Right kidney (tissue), 1 donor: ENCODE results near the gene ANKRD6.

Source experiments
- DNase-seq: peaks from one replicate; pipeline ENCODE4 v3.0.0-alpha.2; 2016

ANKRD6 gene

DNA sequence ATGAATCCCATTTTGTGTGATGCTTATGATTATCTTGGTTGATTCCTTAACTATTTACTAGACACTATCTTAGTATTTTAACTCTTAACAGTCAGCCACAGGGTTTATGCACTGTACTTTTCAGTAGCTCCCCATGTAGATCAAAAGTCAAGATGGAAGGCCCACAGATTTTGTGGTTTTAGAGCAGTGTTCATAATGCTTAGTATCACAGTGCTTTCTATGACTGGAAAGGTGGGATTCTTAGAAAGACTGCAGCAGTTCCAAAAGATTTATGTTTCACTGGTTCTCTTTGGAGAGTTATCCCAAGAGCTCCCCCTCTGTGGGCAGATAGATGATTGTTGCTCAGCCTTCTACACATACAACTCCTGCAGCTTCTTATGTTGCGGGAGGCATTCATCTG, 34.5 kb downstream of the ANKRD6 start:
- no peak for DNase-seq

DNA sequence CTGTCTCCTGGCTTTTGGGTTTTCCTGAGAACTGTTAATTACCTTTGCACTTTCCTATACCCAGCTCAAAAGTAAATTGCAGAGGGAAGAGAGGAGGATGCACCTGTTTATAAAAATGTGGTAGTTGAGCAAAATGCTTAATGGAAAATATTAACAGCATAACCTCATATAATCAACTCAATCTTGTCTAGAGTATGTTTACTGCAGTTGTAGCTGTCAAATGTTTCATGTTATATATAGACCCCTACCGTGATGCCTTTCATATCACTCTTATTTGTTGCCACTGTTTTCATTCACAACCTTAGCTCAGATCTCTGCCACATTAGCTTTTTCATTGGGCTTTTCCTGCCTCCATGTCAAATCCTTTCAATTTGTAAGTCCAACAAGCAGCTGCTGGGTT, 36.0 kb downstream of the ANKRD6 start:
- DNase-seq, result no peak

DNA sequence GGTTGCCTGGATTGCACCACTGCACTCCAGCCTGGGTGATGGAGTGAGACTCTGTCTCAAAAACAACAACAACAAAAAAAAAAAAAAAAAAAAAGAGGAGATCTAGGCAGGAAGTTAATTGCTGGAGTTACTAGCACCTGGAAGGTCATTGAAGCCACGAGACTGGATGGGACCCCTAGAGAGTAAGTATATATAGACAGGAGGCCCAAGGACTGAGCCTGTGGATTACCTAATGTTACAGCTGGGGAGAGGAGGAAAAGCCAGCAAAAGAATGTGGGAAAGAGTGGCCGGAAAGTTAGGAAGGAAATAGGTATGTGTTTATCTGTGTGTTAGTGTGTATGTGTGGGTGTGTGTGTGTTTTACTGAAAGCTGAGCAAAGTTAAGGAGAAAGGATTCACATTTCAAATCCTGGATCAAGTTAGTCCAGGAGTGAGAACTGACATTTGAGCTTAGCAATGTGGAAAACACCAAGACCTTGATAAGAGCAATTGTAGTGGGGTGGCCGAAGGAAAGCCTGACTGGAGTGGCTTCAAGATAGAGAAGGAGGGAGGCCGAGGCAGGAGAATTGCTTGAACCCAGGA, 38.4 kb downstream of the ANKRD6 start:
- DNase-seq, result no peak

DNA sequence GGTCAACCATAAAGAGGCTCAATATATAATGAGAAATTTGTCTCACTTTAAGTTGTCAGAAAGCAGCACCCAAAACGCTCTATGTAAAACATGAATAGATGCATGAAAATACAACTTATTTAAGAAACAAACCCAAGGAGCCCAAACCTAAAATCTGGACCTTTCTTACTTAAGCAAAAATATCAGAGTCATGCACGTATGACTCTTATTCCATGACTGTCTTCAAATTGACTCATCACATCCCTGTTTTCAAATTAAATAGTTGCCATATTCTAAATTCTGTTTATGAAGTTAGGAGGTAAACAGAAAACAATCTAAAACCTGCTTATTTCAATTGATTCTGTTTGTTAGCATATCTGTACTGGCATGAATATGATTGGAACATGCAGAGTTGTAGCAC, 42.1 kb downstream of the ANKRD6 start:
- DNase-seq, result no peak

DNA sequence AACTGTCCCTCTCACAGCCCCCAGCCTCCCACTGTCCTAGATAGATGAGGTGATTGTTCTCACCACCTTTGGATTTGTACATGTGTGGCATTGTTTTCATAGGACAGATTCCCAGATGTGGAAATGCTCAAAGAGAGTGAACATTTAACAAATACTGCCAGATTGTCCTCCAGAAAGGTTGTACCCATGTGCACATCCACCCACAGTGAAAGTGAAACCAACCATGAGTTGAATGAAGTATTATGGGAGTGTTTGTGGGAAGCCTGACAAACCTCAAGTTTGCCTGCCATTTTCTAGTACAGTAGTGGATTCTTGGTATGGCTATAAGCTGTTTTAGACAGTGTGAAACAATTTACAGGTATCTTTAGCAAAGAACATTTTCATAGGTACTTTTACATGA, 42.7 kb downstream of the ANKRD6 start:
- no peak for DNase-seq

DNA sequence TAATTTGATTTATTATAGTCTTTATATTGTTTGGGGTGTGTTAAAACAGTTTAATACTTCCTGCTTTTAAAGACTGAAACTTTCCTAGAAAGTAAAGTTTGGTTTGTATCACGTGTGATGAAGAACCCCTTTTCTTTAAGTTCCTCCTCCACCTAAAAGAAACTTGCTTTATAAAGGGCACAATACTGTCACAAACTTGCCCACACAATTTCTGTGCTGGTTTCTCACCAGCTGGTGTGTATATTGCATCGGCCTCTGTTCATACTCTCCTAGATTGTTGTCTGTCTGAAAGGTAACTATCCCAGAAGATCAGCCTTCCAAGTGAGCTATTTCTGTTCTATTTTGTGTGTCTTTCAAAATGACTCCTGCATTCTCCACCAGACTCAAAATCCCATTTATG, 46.9 kb downstream of the ANKRD6 start:
- DNase-seq, result no peak

DNA sequence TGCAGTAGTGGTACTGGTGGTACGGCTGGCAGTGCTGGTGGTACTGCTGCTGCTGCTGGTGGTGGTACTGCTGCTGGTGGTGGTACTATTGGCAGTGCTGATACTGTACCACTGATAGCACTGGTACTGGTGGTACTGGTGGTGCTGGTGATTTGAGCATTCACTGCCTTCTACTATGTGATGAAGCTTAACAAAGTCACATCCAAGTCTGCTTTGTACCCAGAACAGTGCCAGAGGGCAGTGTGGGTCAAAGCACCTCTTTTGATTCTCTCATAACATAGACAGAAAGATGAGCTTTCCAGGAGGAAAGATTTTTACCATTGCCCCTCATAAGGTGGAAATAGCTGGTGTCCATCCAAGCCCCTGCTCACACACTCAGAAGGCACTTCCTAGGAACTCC, 48.7 kb downstream of the ANKRD6 start:
- no peak for DNase-seq

DNA sequence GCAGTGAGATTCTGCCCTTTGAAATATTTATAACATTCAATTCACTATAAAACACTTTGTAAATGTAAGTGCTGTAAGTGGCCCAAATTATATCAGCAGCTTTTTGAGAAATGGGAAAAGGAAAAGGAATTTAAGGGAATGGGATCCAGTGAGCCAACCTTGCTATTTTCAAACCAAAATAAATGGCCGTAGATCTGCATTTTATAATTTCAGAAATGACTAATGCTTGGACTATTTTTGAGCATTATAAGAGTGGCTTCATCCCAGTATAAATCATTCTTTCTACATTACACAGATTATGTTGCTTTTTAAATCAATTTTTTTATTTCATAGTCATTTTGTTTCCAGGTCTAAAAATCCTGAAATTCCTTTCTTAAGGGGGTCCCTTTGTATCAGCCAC, 49.2 kb downstream of the ANKRD6 start:
- no peak for DNase-seq

DNA sequence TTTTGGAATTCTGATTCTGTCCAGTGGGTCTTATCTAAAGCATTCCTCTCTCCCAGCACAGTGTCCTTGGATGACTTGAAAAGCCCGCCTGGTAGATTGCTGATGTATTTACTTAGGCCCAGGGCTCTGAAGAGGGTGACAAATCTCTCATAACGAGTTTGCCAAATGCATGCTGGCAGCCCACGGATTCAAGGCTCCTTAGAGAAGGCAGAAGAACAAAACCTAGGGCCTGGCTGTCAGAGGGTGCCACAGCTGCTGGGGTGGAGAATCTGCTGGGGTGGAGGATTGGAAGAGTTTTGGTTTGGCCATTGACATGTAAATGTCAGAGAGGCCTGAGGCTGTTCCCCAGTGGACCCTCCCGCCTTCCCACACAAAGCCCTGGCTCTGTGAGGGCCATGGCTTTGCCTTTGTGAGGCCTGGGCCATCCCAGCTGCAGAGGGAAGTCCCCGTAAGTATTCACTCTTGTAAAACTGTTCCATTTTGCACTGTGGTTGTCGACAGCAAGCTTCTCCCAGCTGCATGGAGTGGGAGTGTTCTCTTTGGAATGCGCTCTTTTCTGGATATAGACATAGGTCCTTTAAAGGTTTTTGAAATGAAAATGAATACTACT, 50.3 kb downstream of the ANKRD6 start:
- no peak for DNase-seq

DNA sequence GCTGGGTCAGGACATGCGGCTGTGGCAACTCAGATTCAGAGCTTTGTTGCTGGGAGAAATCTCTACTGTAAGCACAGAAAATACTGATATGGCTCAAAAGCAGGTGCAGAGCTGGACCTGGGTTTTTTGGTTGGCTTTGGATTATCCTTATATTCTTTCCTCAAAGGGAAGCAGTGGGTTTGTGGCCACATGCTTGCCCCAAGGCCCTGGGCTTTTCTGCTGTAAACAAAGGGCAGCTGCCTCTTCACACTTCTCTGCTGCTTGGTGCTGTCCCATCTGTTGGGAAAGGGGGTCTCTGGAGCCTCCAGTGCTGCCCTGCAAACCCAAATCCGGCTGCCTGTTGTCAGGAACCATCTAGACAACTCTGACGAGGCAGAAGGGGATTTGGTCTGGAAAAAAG, 52.4 kb downstream of the ANKRD6 start:
- no peak for DNase-seq

DNA sequence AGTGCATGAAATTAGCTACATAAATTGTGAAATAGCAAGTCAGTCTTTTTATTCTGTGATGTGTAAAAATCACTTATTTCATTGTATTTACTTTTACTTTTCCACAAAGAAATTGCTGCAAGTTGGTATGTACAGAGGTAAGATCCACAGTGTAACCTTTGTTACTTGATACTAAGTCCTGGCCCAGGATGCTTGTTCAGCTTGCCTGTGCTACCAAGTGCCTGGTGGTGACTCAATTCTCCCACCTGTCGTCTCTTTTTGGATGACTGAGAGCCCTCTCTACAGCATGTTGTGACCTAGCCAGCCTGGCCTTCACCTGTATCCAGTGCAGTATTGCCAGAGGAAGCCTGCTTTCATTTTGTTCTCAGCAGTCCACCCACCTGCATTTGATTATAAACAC, 54.9 kb downstream of the ANKRD6 start:
- no peak for DNase-seq

DNA sequence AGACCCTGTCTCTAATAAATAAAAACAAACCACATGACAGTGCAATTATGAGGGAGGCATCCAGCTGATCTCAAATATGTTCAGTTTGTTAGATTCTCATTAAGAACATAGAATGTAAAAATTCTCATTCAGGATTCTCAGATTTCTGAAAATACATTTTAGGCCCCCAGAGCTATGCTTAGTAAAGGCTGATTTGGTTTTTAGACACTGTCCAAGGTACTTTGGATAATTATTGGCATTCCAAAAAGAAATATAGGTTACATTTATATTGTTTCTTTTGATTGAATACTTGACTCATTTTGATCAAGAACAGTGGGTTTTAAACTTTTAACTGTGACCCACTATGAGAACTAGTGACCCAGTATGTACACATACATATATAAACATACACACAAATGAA, 55.5 kb downstream of the ANKRD6 start:
- DNase-seq, result no peak

DNA sequence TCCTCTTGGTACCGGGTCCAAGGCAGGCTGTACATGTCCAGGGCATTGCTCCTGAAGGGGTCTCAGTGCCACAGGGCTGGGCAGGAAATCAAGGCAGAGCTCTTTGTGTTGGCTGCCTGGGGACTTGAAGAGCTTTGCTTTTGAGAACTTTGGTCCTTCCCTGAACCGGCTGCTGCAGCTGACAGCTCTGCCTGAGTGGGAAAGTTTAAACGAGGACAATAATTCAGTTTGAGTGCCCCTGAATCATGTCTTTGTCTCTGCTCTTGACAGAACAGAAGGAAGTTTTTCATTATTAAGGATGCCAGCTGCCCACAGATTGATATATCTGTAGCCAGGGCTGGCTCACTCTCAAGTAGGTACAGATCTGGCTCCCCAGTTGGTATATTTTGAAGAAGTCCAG, 56.1 kb downstream of the ANKRD6 start:
- DNase-seq, result no peak

DNA sequence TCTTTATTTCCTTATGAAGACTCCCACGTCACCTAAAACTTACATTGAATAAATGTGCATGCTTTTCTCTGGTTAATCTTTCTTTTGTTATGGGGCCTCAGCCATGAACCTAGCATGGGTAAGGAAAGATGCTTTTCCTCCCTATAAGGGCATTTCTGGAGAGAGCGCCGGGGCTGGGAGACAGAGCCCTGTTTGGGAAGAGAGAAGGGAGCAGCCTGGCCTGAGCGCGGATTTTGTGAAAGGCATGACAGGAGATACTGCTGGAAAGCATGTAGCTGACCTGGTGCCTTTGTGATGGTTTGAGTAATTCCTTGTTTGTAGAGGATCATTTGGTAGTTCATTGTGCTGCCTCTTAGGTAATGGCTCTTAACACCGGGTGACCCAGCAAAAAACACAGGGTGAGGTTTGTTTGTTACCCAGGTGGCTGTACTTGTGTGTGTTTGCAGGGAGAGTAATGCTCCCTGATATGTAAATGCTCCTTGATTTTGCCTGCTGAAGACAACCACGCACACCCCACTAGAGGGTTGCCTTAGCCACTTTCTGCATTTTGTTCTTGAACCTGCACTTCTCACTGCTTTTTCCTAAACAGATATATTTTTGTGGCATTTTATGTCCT, 59.2 kb downstream of the ANKRD6 start:
- no peak for DNase-seq

DNA sequence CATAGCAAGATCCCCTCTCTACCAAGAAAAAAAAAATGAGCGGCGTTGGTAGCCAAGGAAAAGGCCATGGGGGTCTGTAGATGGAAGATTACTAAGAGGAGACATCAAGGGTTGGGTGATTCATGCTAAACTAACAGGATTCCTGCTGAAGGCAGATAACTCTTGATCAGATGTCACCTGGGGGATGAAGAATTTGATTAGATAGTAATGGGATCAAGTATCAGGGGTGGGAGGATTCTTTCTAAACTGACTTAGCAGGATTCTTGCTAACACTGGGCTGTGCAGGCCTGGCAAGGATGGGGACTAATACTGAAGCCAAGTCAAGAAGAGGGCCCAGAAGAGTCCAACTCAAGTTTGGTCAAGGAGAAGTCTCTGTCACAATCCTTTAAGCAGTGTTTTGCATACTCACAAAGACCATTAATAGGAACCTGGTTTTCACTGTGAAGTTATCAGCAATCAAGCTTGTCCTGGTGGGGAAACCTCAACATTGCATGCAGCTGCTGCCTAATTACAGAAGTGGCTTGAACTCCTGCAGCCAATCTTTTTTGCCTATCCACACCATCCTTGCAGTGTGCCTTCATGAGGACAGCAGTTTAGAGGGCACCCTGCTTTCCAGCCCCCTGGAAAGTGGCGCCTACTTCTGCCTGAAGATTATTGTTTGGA, 61.3 kb downstream of the ANKRD6 start:
- DNase-seq, result no peak

DNA sequence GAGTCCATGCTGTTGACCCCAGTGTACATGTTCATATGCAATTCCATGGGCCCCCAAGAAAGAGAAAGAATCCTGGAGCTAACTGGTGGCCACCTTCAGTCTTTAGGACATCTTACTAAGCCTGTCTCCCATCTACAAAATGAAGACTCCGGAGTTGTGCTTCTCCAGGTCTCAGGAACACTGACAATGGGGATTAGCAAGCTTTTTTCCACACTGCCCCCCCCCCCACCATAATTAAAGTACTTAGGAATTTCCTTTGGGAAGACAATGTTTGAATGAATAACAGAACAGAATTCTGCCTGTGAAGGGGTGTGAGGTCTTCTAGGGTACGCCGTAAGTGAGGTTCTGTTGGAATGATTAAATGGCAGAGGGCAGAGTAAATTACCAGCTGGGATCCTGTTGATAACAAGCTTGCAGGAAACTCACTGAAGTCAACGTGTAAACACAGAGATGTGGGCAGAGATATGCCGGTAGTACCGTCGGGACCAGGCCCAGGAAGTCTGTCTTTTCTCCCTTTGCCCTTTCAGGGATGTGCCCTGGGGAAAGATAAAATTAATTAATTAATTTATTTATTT, 63.1 kb downstream of the ANKRD6 start:
- DNase-seq, result no peak

DNA sequence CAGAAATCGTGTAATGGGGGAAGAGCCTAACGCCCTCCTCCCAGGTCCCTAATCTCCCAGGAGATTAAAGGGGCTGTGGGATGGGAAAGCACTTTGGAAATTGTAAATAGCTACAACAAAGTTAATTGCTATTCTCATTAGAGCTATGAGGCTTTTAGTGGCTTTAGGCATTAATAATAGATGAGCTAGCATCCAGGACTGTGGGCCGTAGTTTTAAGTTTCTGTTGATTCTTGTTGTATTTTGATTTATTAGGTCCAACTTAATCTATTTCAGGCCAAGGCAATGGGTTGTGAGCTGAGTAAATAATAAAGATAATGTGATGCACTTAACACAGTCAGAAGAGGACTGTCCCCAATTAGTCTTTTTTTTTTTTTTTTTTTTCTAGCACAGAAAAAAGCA, 67.7 kb downstream of the ANKRD6 start:
- no peak for DNase-seq

DNA sequence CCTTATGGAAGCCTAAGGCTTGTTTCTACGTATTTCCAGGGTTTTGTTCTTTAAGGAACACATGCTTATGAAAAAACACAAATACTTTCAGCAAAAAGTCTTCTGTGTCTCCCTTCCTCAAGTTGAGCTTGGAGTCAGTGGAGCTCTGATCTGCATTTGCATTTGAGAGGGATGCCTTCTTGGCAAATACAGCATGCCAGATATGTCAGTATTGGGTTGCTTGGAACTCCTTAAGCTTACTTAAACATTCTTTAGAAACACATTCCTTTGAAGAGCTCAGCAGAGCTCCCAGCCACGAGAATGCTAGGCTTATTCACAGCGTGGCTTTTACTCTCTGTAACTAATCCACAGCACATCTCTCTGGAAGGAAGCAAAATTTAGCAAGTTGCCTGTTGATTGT, 68.3 kb downstream of the ANKRD6 start:
- DNase-seq, result no peak

DNA sequence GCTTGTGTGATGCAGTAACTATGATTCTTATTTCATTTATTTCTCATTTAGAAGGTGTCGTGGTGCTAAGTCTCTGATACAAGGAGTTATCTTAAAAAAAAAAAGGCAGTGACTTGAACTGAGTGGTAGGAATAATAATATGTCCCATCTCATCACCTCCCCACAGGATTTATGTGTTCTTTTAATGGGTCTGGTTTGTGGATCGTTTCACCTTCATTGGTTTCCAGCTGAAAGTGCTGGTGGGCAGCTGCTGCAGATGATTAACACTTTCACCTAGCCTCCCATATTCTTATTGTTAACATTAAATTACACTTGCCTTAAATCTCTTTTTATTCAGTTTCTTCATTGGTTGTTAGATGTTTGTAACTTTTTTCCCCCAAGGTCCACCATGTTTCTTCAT, 68.8 kb downstream of the ANKRD6 start:
- DNase-seq, result no peak

DNA sequence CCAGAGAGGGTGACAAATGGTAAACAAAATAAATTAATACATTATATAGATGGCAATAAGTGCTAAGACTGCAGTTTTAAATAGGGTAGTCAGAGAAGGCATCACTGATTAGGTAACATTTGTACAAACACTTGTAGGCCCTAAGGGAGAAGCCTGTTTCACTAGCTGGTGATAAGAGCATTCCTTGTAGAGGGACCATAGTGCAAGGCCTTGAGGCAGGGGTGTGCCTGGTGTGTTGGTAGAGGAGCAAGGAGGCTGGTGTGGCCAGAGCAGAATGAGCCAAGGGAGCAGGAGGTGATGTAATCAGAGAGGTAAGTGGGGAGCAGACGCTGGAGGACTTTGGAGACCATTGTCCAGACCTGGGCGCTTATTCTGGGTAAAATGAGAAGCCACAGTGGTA, 70.7 kb downstream of the ANKRD6 start:
- no peak for DNase-seq

DNA sequence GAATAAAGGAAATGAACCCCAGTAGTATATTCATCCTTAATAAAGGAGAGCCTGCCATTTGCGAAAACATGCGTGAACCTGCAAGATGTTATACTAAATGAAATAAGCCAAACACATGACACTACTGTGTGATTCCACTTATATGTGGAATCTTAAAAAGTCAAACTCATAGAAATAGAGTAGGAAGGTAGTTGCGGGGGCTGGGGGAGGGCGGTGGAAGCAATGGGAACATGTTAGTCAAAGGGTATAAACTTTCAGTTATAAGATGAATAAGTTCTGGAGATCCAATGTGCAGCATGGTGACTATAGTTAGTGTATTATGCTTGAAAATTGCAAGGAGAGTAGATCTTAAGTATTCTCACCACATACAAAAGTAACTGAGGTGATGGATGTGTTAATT, 72.9 kb downstream of the ANKRD6 start:
- DNase-seq, result no peak

DNA sequence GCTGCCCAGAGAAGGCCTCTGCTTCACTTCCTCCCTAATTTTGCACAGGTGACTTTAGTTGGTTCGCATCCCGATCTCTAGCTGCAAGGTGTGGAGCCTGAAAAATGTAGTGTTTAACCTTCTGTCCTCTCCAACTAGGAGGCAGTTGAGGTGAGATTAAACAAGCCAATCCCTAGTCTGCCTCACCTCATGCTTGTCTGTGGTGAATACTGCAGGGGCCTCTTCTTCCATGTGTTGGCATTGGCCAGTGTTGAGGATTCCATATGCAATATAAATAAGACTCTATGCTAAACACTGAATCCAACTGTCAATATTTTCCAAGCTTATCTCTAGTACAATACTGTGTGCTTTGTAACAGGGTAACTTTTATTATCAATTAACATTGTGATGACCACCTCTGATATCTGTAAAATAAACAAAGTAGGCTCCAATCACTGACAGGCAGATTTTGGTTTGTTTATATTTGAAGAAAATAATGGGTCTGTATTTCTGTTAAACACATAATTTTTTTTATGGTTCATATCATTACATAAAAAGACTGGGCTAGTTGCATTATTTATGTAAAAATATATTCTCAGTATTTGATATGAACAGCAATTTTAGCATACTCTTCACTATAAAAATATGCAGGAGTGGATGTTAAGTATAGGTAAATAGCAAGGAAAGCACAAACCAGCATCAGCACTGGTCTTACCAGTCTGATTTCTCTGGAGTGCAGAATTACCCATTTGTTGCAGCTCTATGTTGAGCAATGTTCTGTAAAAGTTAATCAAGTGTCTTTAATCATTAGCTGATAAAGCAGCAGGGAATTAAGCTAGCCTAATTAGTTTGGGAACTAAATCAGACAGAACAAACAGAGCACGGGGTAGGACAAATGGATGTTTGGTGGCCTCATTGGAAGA, 74.0 kb downstream of the ANKRD6 start:
- no peak for DNase-seq
